ENCODE results near the gene ARFGEF3. TPM values are rescaled to one million over a fixed set of nuclear protein-coding genes. Genes with fewer than 3 reads are reported as not detected.
"Not testable (repeated sequence)": the region's sequence is repeated elsewhere in the genome, so short reads cannot be mapped to it uniquely, and the experiment has no call there.

ARFGEF3 gene
- total RNA-seq, 1 experiment from 2014 or later: 5.2 TPM

DNA sequence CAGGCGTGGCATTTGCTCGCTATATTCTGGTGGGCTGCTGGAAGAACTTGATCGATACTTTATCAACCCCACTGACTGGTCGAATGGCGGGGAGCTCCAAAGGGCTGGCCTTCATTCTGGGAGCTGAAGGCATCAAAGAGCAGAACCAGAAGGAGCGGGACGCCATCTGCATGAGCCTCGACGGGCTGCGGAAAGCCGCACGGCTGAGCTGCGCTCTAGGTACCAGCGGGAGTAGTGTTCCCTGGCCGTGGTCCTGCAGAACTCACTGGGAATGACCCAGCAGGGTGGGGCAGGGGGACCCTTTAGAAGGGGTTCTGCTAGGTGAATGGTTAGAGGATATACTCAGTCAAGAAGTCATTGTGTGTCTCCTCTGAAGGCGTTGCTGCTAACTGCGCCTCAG is 125.0 kb downstream of the ARFGEF3 start:
- TF ChIP-seq, protein P1, sequence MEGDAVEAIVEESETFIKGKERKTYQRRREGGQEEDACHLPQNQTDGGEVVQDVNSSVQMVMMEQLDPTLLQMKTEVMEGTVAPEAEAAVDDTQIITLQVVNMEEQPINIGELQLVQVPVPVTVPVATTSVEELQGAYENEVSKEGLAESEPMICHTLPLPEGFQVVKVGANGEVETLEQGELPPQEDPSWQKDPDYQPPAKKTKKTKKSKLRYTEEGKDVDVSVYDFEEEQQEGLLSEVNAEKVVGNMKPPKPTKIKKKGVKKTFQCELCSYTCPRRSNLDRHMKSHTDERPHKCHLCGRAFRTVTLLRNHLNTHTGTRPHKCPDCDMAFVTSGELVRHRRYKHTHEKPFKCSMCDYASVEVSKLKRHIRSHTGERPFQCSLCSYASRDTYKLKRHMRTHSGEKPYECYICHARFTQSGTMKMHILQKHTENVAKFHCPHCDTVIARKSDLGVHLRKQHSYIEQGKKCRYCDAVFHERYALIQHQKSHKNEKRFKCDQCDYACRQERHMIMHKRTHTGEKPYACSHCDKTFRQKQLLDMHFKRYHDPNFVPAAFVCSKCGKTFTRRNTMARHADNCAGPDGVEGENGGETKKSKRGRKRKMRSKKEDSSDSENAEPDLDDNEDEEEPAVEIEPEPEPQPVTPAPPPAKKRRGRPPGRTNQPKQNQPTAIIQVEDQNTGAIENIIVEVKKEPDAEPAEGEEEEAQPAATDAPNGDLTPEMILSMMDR (IDR thresholded peaks at IDR 0.05; ENCODE audit: insufficient read depth in 1 of 2, low read depth in 1 of 2, low read length in 1 of 2, severe bottlenecking in 1 of 2, unreplicated experiment in 1 of 2): no peak
- H3K4me3 Mint-ChIP-seq (ENCODE audit: unreplicated experiment): no peak overlapping the region
- Histone ChIP-seq H3K36me3 (ENCODE audit: control insufficient read depth, insufficient read depth, low read length) (no peaks in the 10 kb centered on the region), H3K4me3 (ENCODE audit: low read depth, low read length) (no peak overlapping the region), H3K4me1 (no peaks in the 10 kb centered on the region), H3K27me3 (replicated peaks; ENCODE audit: control insufficient read depth, insufficient read depth, low read length) (no peaks in the 10 kb centered on the region), H3K9me3 (no peaks in the 10 kb centered on the region)
- no peaks in the 10 kb centered on the region for H3K9me3 Mint-ChIP-seq (ENCODE audit: unreplicated experiment)
- no peaks in the 10 kb centered on the region for H3K27me3 Mint-ChIP-seq (ENCODE audit: insufficient read depth, unreplicated experiment)
- peaks cover 5% of the 10 kb centered on the region for H3K36me3 Mint-ChIP-seq (ENCODE audit: insufficient read depth, unreplicated experiment)
- DNase-seq: no peak
- no peak overlapping the region for H3K27ac Mint-ChIP-seq (ENCODE audit: unreplicated experiment)
- no peaks in the 10 kb centered on the region for H3K4me1 Mint-ChIP-seq (ENCODE audit: low read depth, unreplicated experiment)
- no TSS peak for BruUV-seq (replicated peaks)
- ChIA-PET POLR2A (no interaction called here), CTCF (no interaction called here)
- intact Hi-C loops (cut with micrococcal nuclease; ENCODE audit: unreplicated experiment): loop anchor here (1.0 to 5.0 kb wide), 5 partner anchors 124 to 306 kb away; no protein-coding TSS in a partner anchor

DNA sequence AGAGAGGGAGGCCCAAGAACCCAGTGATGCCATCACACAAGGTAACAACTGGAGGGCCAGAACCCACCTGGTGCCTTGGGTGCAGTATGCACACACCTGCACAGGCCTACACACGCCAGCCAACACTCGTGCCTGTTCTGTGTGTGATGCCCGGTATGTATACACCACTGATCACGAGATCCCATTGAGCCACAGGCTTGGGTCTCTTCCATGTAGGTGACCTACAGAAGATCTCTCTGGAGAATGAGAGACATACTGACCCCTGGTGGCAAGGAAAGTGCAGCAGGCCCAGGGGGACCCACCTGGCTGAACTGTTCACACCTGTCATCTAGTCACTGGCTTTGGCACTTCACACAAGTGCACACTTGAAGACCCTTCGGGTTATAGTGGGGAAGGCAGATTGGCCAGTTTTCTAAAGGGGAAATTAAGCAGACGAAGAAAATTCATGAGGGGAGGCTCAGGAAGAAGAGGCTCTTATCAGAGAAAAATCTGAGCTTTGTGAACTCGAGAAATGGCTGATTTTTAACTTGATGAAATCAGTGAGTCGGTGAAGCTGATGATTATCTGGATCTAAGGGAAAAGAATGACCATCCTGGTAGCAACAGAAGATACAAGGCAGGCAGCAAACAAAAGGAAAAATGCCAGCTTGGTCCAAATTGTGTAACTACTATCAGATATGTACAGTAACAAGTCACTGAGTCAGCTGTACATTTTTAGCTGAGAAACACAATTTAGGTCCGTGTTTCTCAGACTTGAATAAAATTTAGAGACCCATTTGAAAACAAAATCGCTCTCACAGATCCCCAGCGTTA is 125.6 kb downstream of the ARFGEF3 start:
- Mint-ChIP-seq H3K4me3 (ENCODE audit: unreplicated experiment) (no peak overlapping the region), H3K9me3 (ENCODE audit: unreplicated experiment) (no peaks in the 10 kb centered on the region), H3K27ac (ENCODE audit: unreplicated experiment) (peak overlapping the region; percentile 13), H3K27me3 (ENCODE audit: insufficient read depth, unreplicated experiment) (no peaks in the 10 kb centered on the region), H3K4me1 (ENCODE audit: low read depth, unreplicated experiment) (no peaks in the 10 kb centered on the region), H3K36me3 (ENCODE audit: insufficient read depth, unreplicated experiment) (peaks cover 5% of the 10 kb centered on the region)
- no peaks in the 10 kb centered on the region for H3K27me3 ChIP-seq (replicated peaks; ENCODE audit: control insufficient read depth, insufficient read depth, low read length)
- no peaks in the 10 kb centered on the region for H3K4me1 ChIP-seq
- POLR2A ChIA-PET: no interaction called here
- intact Hi-C loops (cut with micrococcal nuclease; ENCODE audit: unreplicated experiment): loop anchor here (1.0 to 5.0 kb wide), 5 partner anchors 125 to 305 kb away; no protein-coding TSS in a partner anchor
- DNase-seq: peak; percentile 69 to 77
- TF ChIP-seq, protein P1 (IDR thresholded peaks at IDR 0.05; ENCODE audit: insufficient read depth in 1 of 2, low read depth in 1 of 2, low read length in 1 of 2, severe bottlenecking in 1 of 2, unreplicated experiment in 1 of 2): peak; percentile 69 to 81
- CTCF ChIA-PET: interaction anchor here (1.0 kb wide), 2 partner anchors 117 to 172 kb away, joined by 3 to 4 read pairs; partner anchors contain the start of gene HEBP2
- no peak overlapping the region for H3K4me3 ChIP-seq (ENCODE audit: low read depth, low read length)
- H3K36me3 ChIP-seq (ENCODE audit: control insufficient read depth, insufficient read depth, low read length): no peaks in the 10 kb centered on the region
- BruUV-seq (replicated peaks): no TSS peak
- H3K9me3 ChIP-seq: no peaks in the 10 kb centered on the region

DNA sequence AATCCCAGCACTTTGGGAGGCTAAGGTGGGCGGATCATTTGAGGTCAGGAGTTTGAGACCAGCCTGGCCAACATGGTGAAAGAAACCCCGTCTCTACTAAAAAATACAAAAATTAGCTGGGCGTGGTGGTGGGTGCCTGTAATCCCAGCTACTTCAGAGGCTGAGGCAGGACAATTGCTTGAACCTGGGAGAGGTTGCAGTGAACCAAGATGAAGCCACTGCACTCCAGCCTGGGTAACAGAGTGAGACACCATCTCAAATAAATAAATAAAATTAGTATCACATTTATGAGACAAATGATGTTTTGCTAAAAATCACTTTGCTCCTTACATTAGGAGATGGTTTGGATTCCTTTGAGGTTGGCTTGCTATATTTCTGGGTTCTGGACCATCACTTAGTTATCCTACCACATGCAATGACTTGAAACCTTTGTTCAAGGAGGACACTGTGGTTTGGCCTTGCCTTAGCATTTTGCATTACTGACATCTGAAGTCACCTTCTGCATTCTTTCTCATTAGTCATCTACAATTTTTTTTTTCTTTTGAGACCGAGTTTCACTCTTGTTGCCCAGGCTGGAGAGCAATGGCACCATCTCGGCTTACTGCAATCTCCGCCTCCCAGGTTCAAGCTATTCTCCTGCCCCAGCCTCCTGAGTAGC is 126.8 kb downstream of the ARFGEF3 start:
- not testable (repeated sequence) for BruUV-seq (replicated peaks); H3K27ac Mint-ChIP-seq (ENCODE audit: unreplicated experiment)
- intact Hi-C loops (cut with micrococcal nuclease; ENCODE audit: unreplicated experiment): loop anchor here (5.0 kb wide), 2 partner anchors 219 to 304 kb away; no protein-coding TSS in a partner anchor

More for the DNA sequence above, 126.8 kb downstream of the ARFGEF3 start:
- H3K4me1 ChIP-seq; H3K27me3 ChIP-seq (replicated peaks; ENCODE audit: control insufficient read depth, insufficient read depth, low read length); DNase-seq; H3K36me3 Mint-ChIP-seq (ENCODE audit: insufficient read depth, unreplicated experiment); H3K9me3 Mint-ChIP-seq (ENCODE audit: unreplicated experiment); H3K27me3 Mint-ChIP-seq (ENCODE audit: insufficient read depth, unreplicated experiment); H3K9me3 ChIP-seq; H3K4me3 ChIP-seq (ENCODE audit: low read depth, low read length); H3K4me1 Mint-ChIP-seq (ENCODE audit: low read depth, unreplicated experiment); CTCF ChIA-PET; H3K4me3 Mint-ChIP-seq (ENCODE audit: unreplicated experiment); POLR2A ChIA-PET; H3K36me3 ChIP-seq (ENCODE audit: control insufficient read depth, insufficient read depth, low read length): not testable (repeated sequence)
